ENCODE measurements around the gene AGBL3.
"Not testable (repeated sequence)": the region's sequence is repeated elsewhere in the genome, so short reads cannot be mapped to it uniquely, and the experiment has no call there.

AGBL3 gene

GRCh38 chr7:134962270-134962780 is 24.0 kb upstream of the AGBL3 start:
- in situ Hi-C loops (cut with MboI; ENCODE audit: low sequenced_read_pairs), result no loop called here

- in situ Hi-C loops (cut with MboI; ENCODE audit: low sequenced_read_pairs), result no loop called here
These were observed 23.3 kb upstream of the AGBL3 start for GRCh38 chr7:134963036-134963435.

GRCh38 chr7:134966691-134967090 is 19.6 kb upstream of the AGBL3 start:
- in situ Hi-C loops (cut with MboI; ENCODE audit: low sequenced_read_pairs), result no loop called here

DNA sequence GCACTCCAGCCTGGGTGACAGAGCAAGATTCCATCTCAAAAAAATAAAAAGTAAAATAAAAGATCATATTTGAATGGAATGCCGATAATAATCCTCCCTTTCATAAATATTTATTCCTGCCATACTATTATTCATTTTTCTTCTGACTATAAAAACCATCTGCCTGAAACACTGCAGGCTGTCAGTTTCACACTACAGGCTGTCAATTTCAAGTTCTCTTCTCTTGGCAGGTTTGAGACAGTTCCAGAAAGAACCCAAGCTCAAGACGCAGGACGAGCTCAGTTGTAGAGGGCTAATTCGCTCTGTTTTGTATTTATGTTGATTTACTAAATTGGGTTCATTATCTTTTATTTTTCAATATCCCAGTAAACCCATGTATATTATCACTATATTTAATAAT is 18.2 kb upstream of the AGBL3 start:
- in situ Hi-C loops (cut with MboI; ENCODE audit: low sequenced_read_pairs), result no loop called here

DNA sequence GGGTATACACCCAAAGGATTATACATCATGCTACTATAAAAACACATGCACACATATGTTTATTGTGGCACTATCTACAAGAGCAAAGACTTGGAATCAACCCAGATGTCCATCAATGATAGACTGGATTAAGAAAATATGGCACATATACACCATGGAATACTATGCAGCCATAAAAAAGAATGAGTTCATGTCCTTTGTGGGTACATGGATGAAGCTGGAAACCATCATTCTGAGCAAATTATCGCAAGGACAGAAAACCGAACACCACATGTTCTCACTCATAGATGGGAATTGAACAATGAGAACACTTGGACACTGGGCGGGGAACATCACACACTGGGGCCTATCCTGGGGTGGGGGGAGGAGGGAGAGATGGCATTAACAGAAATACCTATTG is 4.7 kb upstream of the AGBL3 start:
- in situ Hi-C loops (cut with MboI; ENCODE audit: low sequenced_read_pairs), result not testable (repeated sequence)

DNA sequence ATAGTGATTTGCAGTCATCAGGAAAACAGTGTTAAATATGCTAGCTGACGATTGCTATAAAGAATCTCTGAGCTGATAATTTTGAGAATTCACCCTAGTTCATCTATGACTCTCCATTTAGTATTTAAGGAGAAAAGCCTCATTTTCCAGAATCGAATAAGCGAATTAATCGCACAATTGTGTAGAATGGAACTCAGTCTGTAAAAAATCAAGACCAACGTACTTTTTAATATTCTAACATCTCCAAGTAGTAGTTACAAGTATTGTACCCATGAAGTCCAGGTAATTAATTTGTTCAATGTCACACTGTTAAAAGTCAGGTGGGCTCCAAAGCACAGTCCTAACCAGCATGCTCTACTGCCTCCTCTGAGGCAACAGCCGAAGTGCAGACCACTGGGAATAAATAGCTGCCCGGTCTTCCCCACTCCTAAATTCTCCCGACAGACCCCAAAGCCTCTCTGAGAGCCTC is 380 bp upstream of the AGBL3 start:
- in situ Hi-C loops (cut with MboI; ENCODE audit: low sequenced_read_pairs), result no loop called here

DNA sequence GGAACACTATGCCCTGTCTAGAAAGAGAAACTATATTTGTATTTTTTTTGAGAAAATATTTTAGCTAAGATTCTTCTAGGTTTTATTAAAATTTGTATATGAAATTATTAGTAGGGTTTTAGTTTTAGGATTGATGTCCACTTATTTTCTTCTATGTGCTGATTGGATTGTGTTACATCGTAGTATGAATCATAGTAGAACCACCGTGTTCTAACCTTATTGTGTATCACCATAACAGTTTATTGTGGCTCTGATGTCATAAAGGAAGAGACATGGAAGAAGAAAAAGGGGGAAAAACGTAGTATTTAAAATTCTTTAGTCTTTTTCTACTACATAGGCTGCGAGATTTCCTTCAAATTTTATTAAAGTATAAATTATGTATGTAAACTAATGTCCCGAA is 1.9 kb downstream of the AGBL3 start:
- in situ Hi-C loops (cut with MboI; ENCODE audit: low sequenced_read_pairs), result no loop called here

GRCh38 chr7:134991469-134992339 is 5.4 kb downstream of the AGBL3 start:
- in situ Hi-C loops (cut with MboI; ENCODE audit: low sequenced_read_pairs), result no loop called here

DNA sequence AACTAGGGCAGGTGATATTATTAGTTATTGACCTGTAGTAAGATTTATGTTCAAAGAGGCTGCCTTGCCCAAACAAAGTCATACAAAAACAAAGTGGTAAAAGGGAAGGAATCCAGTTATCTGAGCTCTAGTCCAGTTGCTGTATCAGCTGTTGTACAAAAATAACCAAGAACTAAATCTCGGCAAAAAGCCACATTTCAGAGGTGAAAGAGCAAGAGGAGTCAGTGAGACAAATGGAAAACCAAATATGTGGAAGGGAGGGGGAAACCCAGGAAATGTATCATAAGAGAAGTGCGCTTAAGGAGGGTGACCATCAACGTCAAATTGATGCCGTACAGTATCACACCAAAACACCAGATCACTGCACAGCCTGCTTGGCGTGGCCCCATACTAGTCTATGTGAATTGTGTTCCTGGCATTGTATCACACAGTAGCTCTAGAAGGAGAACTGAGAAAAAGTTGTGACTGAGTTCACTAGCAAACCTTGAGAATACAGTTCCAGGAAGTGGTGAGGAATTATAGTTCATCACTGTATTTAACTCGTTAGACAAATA is 6.4 kb downstream of the AGBL3 start:
- in situ Hi-C loops (cut with MboI; ENCODE audit: low sequenced_read_pairs), result no loop called here

- in situ Hi-C loops (cut with MboI; ENCODE audit: low sequenced_read_pairs), result no loop called here
These were observed 7.7 kb downstream of the AGBL3 start for GRCh38 chr7:134993877-134994456.

- in situ Hi-C loops (cut with MboI; ENCODE audit: low sequenced_read_pairs), result no loop called here
These were observed 9.2 kb downstream of the AGBL3 start for GRCh38 chr7:134995239-134996096.

- in situ Hi-C loops (cut with MboI; ENCODE audit: low sequenced_read_pairs), result no loop called here
These were observed 9.8 kb downstream of the AGBL3 start for GRCh38 chr7:134996097-134996550.

DNA sequence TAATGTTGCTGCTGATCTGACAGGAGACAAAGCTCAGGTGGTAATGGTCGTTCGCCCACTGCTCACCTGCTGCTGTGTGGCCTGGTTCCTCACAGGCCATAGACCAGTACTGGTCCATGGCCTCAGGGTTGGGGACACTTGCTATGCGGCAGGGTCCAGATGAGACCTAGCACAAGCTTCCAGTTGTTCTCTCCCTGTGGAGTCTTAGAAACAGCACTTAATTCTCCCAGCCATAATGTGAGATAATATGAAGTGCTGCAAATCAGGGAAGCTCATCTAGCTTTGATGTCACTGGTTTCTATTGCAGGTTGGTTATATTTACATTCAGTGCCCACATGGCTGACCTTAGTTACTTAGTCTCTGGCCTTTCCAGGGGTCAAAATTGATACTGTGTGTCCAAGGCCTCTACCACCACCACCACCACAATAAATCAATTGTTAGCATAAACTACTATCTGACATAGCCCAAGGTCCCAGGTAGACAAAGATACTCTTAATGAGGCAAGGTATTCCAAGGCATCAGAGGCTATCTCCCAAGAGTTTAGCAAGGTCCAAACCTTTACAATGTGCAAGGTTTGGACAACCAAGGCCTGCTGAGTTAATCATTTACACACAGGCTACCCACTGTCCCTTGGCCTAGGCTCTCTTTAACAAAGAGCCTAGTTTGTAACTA is 11.0 kb downstream of the AGBL3 start:
- in situ Hi-C loops (cut with MboI; ENCODE audit: low sequenced_read_pairs), result no loop called here

GRCh38 chr7:134999136-134999535 is 12.8 kb downstream of the AGBL3 start:
- in situ Hi-C loops (cut with MboI; ENCODE audit: low sequenced_read_pairs), result no loop called here

- in situ Hi-C loops (cut with MboI; ENCODE audit: low sequenced_read_pairs), result no loop called here
These were observed 15.3 kb downstream of the AGBL3 start for GRCh38 chr7:135001390-135002165.

GRCh38 chr7:135012229-135012628 is 25.9 kb downstream of the AGBL3 start:
- in situ Hi-C loops (cut with MboI; ENCODE audit: low sequenced_read_pairs), result no loop called here

- in situ Hi-C loops (cut with MboI; ENCODE audit: low sequenced_read_pairs), result no loop called here
These were observed 37.3 kb downstream of the AGBL3 start for GRCh38 chr7:135023622-135024021.

DNA sequence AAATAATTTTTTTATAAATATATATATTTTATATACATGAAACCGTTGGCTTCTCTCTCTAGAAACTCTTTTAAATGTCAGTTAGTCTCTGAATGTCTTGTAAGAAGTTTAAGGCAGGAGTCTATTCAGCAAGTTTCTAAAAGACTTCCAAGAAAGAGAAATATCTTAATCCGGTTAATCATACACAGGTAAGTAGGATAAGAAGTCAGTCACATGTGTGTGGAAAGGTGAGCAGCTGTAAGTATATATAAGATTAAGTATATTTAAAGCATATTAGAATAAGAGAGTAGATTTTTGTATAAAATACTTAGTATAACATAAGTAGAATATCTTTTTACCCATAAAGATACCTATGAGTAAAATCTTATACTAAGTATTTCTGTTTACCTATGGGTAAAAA is 48.9 kb downstream of the AGBL3 start:
- in situ Hi-C loops (cut with MboI; ENCODE audit: low sequenced_read_pairs), result no loop called here

DNA sequence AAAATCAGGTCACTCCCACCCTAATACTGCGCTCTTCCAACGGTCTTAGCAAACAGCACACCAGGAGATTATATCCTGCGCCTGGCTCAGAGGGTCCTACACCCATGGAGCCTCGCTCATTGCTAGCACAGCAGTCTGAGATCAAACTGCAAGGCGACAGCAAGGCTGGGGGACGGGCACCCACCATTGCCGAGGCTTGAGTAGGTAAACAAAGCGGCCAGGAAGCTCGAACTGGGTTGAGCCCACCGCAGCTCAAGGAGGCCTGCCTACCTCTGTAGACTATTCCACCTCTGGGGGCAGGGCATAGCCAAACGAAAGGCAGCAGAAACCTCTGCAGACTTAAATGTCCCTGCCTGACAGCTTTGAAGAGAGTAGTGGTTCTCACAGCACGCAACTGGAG is 80.7 kb downstream of the AGBL3 start:
- in situ Hi-C loops (cut with MboI; ENCODE audit: low sequenced_read_pairs), result not testable (repeated sequence)

DNA sequence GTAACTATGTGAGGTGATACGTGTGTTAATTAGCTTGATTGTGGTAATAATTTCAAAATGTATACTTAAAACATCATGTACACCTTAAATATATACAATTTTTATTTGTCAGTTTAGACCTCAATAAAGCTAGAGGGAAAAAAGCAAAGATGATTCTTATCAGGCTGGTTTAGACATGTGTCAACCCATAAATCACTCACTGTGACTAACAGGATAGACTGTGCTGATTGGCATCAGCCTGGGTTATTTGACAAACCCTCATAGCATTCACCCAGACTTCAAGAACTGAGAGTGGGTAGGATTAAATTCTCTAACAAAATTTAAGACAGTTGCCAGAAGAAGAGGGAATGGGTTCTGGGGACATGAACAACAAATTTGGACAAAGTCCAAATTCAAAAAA is 87.8 kb downstream of the AGBL3 start:
- in situ Hi-C loops (cut with MboI; ENCODE audit: low sequenced_read_pairs), result no loop called here

All from hTERT RPE-1 (cell line).